Activated naive CD4-positive, alpha-beta T cell treated with anti-CD3 and anti-CD28 coated beads, Interleukin-2, amount 50 U/mL, for 72 hours (primary cell): ENCODE data around the gene FGF5. TPM values are rescaled to one million over a fixed set of nuclear protein-coding genes. Genes with fewer than 3 reads are reported as not detected.

ENCODE experiments used
- ATAC-seq, 2 donors: fragments of 150-1000 bp; cut with Tn5 transposase; 2 replicates each; pipeline ENCODE4 v1.10.0; 2021; ENCODE audit warnings: mild to moderate bottlenecking in 2 of 2, moderate library complexity in 2 of 2
- DNase-seq, 2 donors: peaks; one replicate each; pipeline ENCODE4 v3.0.0; 2021 to 2022; ENCODE audit warnings: low spot score in 2 of 2
- H3K27ac Mint-ChIP-seq, 2 donors: one replicate each; pipeline ENCODE4 v1.8.0; 2022; ENCODE audit warnings: mild to moderate bottlenecking in 2 of 2, mixed read lengths in 2 of 2
- H3K36me3 Mint-ChIP-seq, 2 donors: one replicate each; pipeline ENCODE4 v1.8.0; 2022; ENCODE audit warnings: mixed read lengths in 2 of 2
- H3K9me3 Mint-ChIP-seq, 2 donors: one replicate each; pipeline ENCODE4 v1.8.0; 2022; ENCODE audit warnings: mixed read lengths in 2 of 2
- total RNA-seq, 2 donors: library from RNA; stranded (reverse); gene quantifications; one replicate each; pipeline ENCODE4 v1.2.3, GENCODE V29; 2022

FGF5 gene
- total RNA-seq, 2 donors from 2014 or later, result not detected

GRCh38 chr4:80340036-80340435 lies 73.6 kb downstream of the FGF5 start:
- peaks cover 6 to 9% of the 10 kb centered on the region in 2 donors for H3K36me3 Mint-ChIP-seq
- no peak overlapping the region for H3K27ac Mint-ChIP-seq
- ATAC-seq (no peak), DNase-seq (no peak)
- H3K9me3 Mint-ChIP-seq, result peaks cover 13 to 16% of the 10 kb centered on the region in 2 donors

Other genes with a start within 250 kb of the FGF5 start
- gene ANTXR2, start 193.4 kb upstream of the FGF5 start, total RNA-seq, result 1 to 10 TPM; 2.2 to 4.5 TPM
- 1 to 10 TPM in 1 of 2 donors, under 1 TPM in 1; 0.56 to 3.8 TPM for gene PRDM8, start 69.2 kb upstream of the FGF5 start, total RNA-seq
- gene CFAP299, start 69.1 kb downstream of the FGF5 start, total RNA-seq, result not detected